Stomach (tissue), 19 donors: ENCODE measurements around the gene LHX4. TPM values are rescaled to one million over a fixed set of nuclear protein-coding genes. Genes with fewer than 3 reads are reported as not detected.
A peak's percentile ranks its signal among the peaks of the same experiment; 100 is the strongest.

ENCODE experiments used
- DNase-seq, 2 donors: peaks; one replicate each; pipeline versions ENCODE4 v3.0.0 to v3.0.0-alpha.2; 2013 to 2019
- H3K27ac ChIP-seq, 5 donors: fragments of 200-600 bp in 4 of 5; sonication (generic) in 4 of 5; one replicate each; pipeline ENCODE4 v1.5.1; 2013 to 2019; ENCODE audit warnings: mild to moderate bottlenecking in 1 of 5, moderate library complexity in 1 of 5
- H3K27me3 ChIP-seq, 3 donors: fragments of 200-600 bp; sonication (generic); one replicate each; pipeline ENCODE4 v1.5.1; 2017 to 2019; ENCODE audit warnings: mixed run types in 1 of 3
- H3K36me3 ChIP-seq, 4 donors: fragments of 200-600 bp; sonication (generic); 1 replicate in 3 of 4; 2 replicates in 1 of 4; pipeline ENCODE4 v1.5.1; 2016 to 2019
- H3K4me1 ChIP-seq, 4 donors: fragments of 200-600 bp; sonication (generic); one replicate each; pipeline ENCODE4 v1.5.1; 2016 to 2019
- H3K4me3 ChIP-seq, 4 donors: fragments of 200-600 bp; sonication (generic) in 3 of 4; one replicate each; pipeline ENCODE4 v1.5.1; 2016 to 2019; ENCODE audit warnings: mild to moderate bottlenecking in 1 of 4
- H3K9me3 ChIP-seq, 4 donors: fragments of 200-600 bp; sonication (generic); one replicate each; pipeline ENCODE4 v1.5.1; 2016 to 2019
- EP300 ChIP-seq: sonication (generic); formaldehyde crosslinking; IDR thresholded peaks from one replicate; pipeline ENCODE4 v1.6.1; 2017; ENCODE audit warnings: antibody characterized with exemption
- POLR2A ChIP-seq, 4 donors: fragments of 450-650 bp; IDR thresholded peaks; one replicate each; pipeline ENCODE4 v1.6.1; 2016; ENCODE audit warnings: antibody characterized with exemption in 4 of 4, control low read depth in 2 of 4, mild to moderate bottlenecking in 1 of 4, moderate library complexity in 1 of 4
- POLR2AphosphoS5 ChIP-seq, 3 donors: sonication (generic); formaldehyde crosslinking; IDR thresholded peaks; one replicate each; pipeline ENCODE4 v1.6.1; 2016; ENCODE audit warnings: antibody characterized with exemption in 3 of 3
- WGBS, 5 donors: extraction: QIAGEN DNeasy Blood & Tissue Kit in 3 of 5; methylation state at CpG; one replicate each; pipeline versions ENCODE4 v1.1.5 to v1.1.7; 2013 to 2018; 5-methylcytosine and 5-hydroxymethylcytosine counted together
- intact Hi-C: fragments of 100-400 bp; cut with DNase I; formaldehyde crosslinking; loops from one replicate; pipeline ENCODE4 v1.15.1; 2023; ENCODE audit warnings: low total_unique reads
- long read RNA-seq, 10 donors: transcript quantifications; one replicate each; lab custom pipeline, GENCODE V29; 2026
- polyA plus RNA-seq, 3 donors: library from polyadenylated mRNA; stranded (reverse); fragments of 200-250 nt; gene quantifications; one replicate each; pipeline ENCODE4 v1.2.3, GENCODE V29; 2013
- total RNA-seq, 5 donors: library from RNA; depleted of rRNA; stranded (reverse); fragments of >200 nt; gene quantifications; one replicate each; pipeline versions ENCODE4 v1.1.0 to v1.2.3, GENCODE V29; 2014 to 2016
- TF ChIP-seq, protein P1 (sequence below), 7 experiments: fragments of 450-650 bp in 4 of 7; fragments of 200-600 bp in 3 of 7; sonication (generic) in 3 of 7; IDR thresholded peaks; one replicate each; pipeline ENCODE4 v1.5.1; 2016 to 2019; ENCODE audit warnings: antibody characterized with exemption in 7 of 7, control low read depth in 2 of 7, mild to moderate bottlenecking in 1 of 7
- donor health status: healthy with polysubstance abuse.
- donor health status: Bipolar disorder and iron deficiency.
- donor health status: healthy.

LHX4 gene
- total RNA-seq (under 1 TPM in 1 of 5 donors, not detected in 4; 0.18 TPM), polyA plus RNA-seq (under 1 TPM in 1 of 3 donors, not detected in 2; 0.03 TPM)
- long read RNA-seq, donor 1, result 0 reads
- long read RNA-seq, donor 2, result 0 reads
- long read RNA-seq, donor 3, result 0 reads
- long read RNA-seq, donor 4, result 0 reads
- long read RNA-seq, donor 5, result 0 reads
- long read RNA-seq, donor 6, result 0 reads
- long read RNA-seq, donor 7, partial matches to known transcripts, result 28 of 28 reads
- long read RNA-seq, donor 7, other reads (novel, unspliced or antisense), result 0 of 28 reads
- long read RNA-seq, donor 8, partial matches to known transcripts, result 14 of 32 reads
- long read RNA-seq, donor 8, other reads (novel, unspliced or antisense), result 18 of 32 reads
- long read RNA-seq, donor 9, result 0 reads
- long read RNA-seq, donor 10, result 0 reads

- TF ChIP-seq, protein P1, sequence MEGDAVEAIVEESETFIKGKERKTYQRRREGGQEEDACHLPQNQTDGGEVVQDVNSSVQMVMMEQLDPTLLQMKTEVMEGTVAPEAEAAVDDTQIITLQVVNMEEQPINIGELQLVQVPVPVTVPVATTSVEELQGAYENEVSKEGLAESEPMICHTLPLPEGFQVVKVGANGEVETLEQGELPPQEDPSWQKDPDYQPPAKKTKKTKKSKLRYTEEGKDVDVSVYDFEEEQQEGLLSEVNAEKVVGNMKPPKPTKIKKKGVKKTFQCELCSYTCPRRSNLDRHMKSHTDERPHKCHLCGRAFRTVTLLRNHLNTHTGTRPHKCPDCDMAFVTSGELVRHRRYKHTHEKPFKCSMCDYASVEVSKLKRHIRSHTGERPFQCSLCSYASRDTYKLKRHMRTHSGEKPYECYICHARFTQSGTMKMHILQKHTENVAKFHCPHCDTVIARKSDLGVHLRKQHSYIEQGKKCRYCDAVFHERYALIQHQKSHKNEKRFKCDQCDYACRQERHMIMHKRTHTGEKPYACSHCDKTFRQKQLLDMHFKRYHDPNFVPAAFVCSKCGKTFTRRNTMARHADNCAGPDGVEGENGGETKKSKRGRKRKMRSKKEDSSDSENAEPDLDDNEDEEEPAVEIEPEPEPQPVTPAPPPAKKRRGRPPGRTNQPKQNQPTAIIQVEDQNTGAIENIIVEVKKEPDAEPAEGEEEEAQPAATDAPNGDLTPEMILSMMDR (IDR thresholded peaks at IDR 0.05), result no peak
- TF ChIP-seq EP300 (no peak), POLR2AphosphoS5 (IDR thresholded peaks at IDR 0.05) (no peak), POLR2A (IDR thresholded peaks at IDR 0.05) (no peak)
- H3K36me3 ChIP-seq, result no peaks in the 10 kb centered on the region
- H3K27ac ChIP-seq, result no peak within 1 kb of the TSS
- peak in 1 of 2 donors; percentile 61 for DNase-seq
- peak within 1 kb of the TSS; percentile 51 to 83 (median 68) for H3K4me3 ChIP-seq
- no peaks in the 10 kb centered on the region for H3K9me3 ChIP-seq
- intact Hi-C loops, result no loop called here
- peaks cover 42 to 56% (median 52%) of the 10 kb centered on the region in 4 donors for H3K4me1 ChIP-seq
- peaks cover 47 to 100% (median 90%) of the 10 kb centered on the region in 3 donors for H3K27me3 ChIP-seq
- 0 to 4% (median 1%) methylated on average over 37 to 104 of the region's 105 CpGs for WGBS, 5 donors
Measured at GRCh38 chr1:180229483-180230415, at the start of gene LHX4. TSS of gene LHX4 (plus strand) at chr1:180230264. CDS start at chr1:180230530, 266 bp downstream.

- H3K4me1 ChIP-seq, result peaks cover 0 to 7% (median 0%) of the 10 kb centered on the region in 4 donors
- no peak overlapping the region for H3K27ac ChIP-seq
- no peak overlapping the region for H3K4me3 ChIP-seq
- WGBS, 5 donors, result 78 to 91% (median 79%) methylated on average over 7 of the region's 7 CpGs
- intact Hi-C loops, result no loop called here
- H3K9me3 ChIP-seq, result no peaks in the 10 kb centered on the region
- TF ChIP-seq POLR2AphosphoS5 (IDR thresholded peaks at IDR 0.05), result no peak
- no peak for TF ChIP-seq POLR2A (IDR thresholded peaks at IDR 0.05)
- TF ChIP-seq, protein P1 (IDR thresholded peaks at IDR 0.05), result no peak
- no peak for TF ChIP-seq EP300
- no peaks in the 10 kb centered on the region for H3K27me3 ChIP-seq
- H3K36me3 ChIP-seq, result peaks cover 47 to 95% (median 85%) of the 10 kb centered on the region in 4 donors
- DNase-seq, result no peak
Measured at GRCh38 chr1:180181048-180181447, 49.0 kb upstream of the LHX4 start.

- Histone ChIP-seq H3K4me3 (no peak overlapping the region), H3K27ac (no peak overlapping the region), H3K36me3 (peaks cover 57 to 99% (median 86%) of the 10 kb centered on the region in 4 donors), H3K9me3 (no peaks in the 10 kb centered on the region), H3K4me1 (peaks cover 0 to 7% (median 0%) of the 10 kb centered on the region in 4 donors), H3K27me3 (no peaks in the 10 kb centered on the region)
- 91 to 95% (median 92%) methylated on average over 23 of the region's 23 CpGs for WGBS, 5 donors
- DNase-seq, result no peak
- intact Hi-C loops, result no loop called here
- TF ChIP-seq, protein P1 (IDR thresholded peaks at IDR 0.05), result no peak
- TF ChIP-seq POLR2AphosphoS5 (IDR thresholded peaks at IDR 0.05) (no peak), POLR2A (IDR thresholded peaks at IDR 0.05) (no peak), EP300 (no peak)
Measured at GRCh38 chr1:180181996-180182642, 47.9 kb upstream of the LHX4 start.
